ENCODE measurements around the gene TULP4.

DNA sequence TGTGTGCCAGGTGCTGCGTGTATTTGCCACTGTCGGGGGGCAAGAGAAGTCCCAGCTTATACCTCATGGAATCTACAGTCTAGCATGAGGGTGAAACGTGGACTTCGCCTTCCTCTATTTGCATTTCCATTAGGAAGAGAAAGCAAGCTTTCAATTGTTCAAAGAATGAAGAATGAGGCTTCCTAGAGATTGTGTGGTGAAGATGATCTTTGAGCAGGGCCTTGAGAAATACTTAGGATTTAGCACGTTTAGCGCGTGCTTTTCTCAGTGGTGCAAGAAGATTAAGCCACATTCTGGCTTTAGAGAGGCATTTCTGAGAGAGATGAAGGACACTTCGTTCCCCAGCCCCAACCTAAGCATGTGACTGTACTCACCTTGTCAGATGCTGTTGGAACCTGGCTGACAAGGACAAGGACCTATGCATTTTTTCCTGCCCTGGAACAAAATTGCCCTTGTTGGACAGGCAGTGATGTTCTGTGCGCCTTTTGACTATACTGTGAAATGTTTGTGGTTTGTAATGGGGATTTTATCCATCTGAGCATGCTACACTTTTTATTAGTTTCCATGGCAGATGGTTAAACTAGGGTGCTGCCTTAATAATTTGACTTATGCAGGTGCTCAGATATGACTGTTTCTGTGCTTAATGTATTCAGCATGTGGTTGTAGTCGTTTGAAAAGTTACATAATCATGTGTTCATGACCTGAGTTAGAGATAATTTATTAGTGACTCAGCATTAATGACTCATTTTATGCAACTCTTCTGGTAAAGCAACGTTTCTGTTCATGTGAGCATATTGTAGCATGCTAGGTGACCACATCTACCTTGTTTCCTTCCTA, 10.7 kb downstream of the TULP4 start:
- no peak for TF ChIP-seq POLR2AphosphoS5 (IDR thresholded peaks at IDR 0.05)
- no peak for TF ChIP-seq CTCF (IDR thresholded peaks at IDR 0.05 in 8 of 11, conservative IDR thresholded peaks at IDR 0.05 in 3 of 11)
